OCI-LY7 (cell line): ENCODE results near the gene DKK3. TPM values are rescaled to one million over a fixed set of nuclear protein-coding genes. Genes with fewer than 3 reads are reported as not detected.

Experiments used
- BruUV-seq: library from RNA; stranded (reverse); fragments of 400-500 nt; replicated peaks from 2 replicates; lab custom pipeline; 2021; lab: Mats Ljungman, UMichigan
- CTCF ChIA-PET: fragments of 300-600 bp; sonication (Branson Sonifier 250); formaldehyde crosslinking; loops from one replicate; lab custom pipeline; 2022; ENCODE audit warnings: antibody characterized with exemption; ENCODE audit not compliant: unreplicated experiment; lab: Charles Lee
- POLR2A ChIA-PET: fragments of 300-600 bp; sonication (Branson Sonifier 250); formaldehyde crosslinking; loops from one replicate; lab custom pipeline; 2022; ENCODE audit warnings: antibody characterized with exemption; lab: Charles Lee
- DNase-seq: peaks from one replicate; pipeline ENCODE4 v3.0.0-alpha.2; 2015; ENCODE audit warnings: low spot score
- H2AFZ ChIP-seq: fragments of 200-600 bp; sonication (generic), shearing (Covaris generic); 2 replicates; pipeline ENCODE4 v1.6.1; 2014; ENCODE audit warnings: mild to moderate bottlenecking, antibody characterized with exemption, low read length, moderate library complexity
- H3K27ac ChIP-seq: fragments of 200-600 bp; sonication (generic); 2 replicates; pipeline ENCODE4 v1.5.1; 2014; ENCODE audit warnings: mixed run types, low read depth, mild to moderate bottlenecking, moderate library complexity, low read length, inconsistent platforms; ENCODE audit not compliant: poor library complexity, severe bottlenecking
- H3K36me3 ChIP-seq: fragments of 200-600 bp; sonication (generic); 2 replicates; pipeline ENCODE4 v1.6.1; 2014; ENCODE audit warnings: mild to moderate bottlenecking, antibody characterized with exemption, low read length, moderate library complexity, mixed read lengths; ENCODE audit not compliant: insufficient read depth
- H3K4me1 ChIP-seq: fragments of 200-600 bp; sonication (generic); 2 replicates; pipeline ENCODE4 v1.5.1; 2014; ENCODE audit warnings: mild to moderate bottlenecking, low read length; ENCODE audit not compliant: insufficient read depth, poor library complexity, severe bottlenecking
- H3K4me2 ChIP-seq: fragments of 200-600 bp; sonication (generic); 2 replicates; pipeline ENCODE4 v1.6.1; 2014; ENCODE audit warnings: mild to moderate bottlenecking, low read length
- H3K4me3 ChIP-seq: fragments of 200-600 bp; sonication (generic); 2 replicates; pipeline ENCODE4 v1.5.1; 2014; ENCODE audit warnings: mild to moderate bottlenecking, low read depth, low read length; ENCODE audit not compliant: poor library complexity, severe bottlenecking
- H3K79me2 ChIP-seq: fragments of 200-600 bp; sonication (generic); 2 replicates; pipeline ENCODE4 v1.6.1; 2016; ENCODE audit warnings: low read depth, mild to moderate bottlenecking, low read length, moderate library complexity, mixed read lengths; ENCODE audit not compliant: insufficient read depth
- H3K9me2 ChIP-seq: fragments of 200-600 bp; sonication (generic); 2 replicates; pipeline ENCODE4 v1.6.1; 2016; ENCODE audit warnings: mild to moderate bottlenecking, low read length, mixed read lengths; ENCODE audit not compliant: insufficient read depth
- H3K9me3 ChIP-seq: fragments of 200-600 bp; sonication (generic); 2 replicates; pipeline ENCODE4 v1.6.1; 2014; ENCODE audit warnings: mild to moderate bottlenecking, mixed run types, low read length, mixed read lengths
- H4K20me1 ChIP-seq: fragments of 200-600 bp; sonication (generic); 2 replicates; pipeline ENCODE4 v1.6.1; 2014; ENCODE audit warnings: mild to moderate bottlenecking, antibody characterized with exemption, low read length, moderate library complexity, mixed read lengths; ENCODE audit not compliant: insufficient read depth
- EZH2phosphoT487 ChIP-seq: fragments of 200-600 bp; sonication (generic); IDR thresholded peaks from 2 replicates; pipeline ENCODE4 v1.6.1; 2018; ENCODE audit warnings: low read depth, borderline replicate concordance, mild to moderate bottlenecking, mixed run types, antibody characterized with exemption, low read length, moderate library complexity, mixed read lengths
- intact Hi-C: fragments of 100-400 bp; cut with micrococcal nuclease; formaldehyde crosslinking; loops from one replicate; pipeline ENCODE4 v1.10.0; 2022; ENCODE audit not compliant: unreplicated experiment
- total RNA-seq, 2 experiments: library from RNA; depleted of rRNA in 1 of 2; stranded (reverse); fragments of >200 nt in 1 of 2; shearing (Covaris generic) in 1 of 2; gene quantifications; 2 replicates each; pipeline ENCODE4 v1.2.3, GENCODE V29; 2014 to 2022
- TF ChIP-seq, protein P1 (sequence below): fragments of 200-600 bp; sonication (generic); conservative IDR thresholded peaks from 2 replicates; pipeline ENCODE4 v1.5.1; 2014; ENCODE audit warnings: mild to moderate bottlenecking, antibody characterized with exemption, low read length, moderate library complexity, mixed read lengths

Gene DKK3
- total RNA-seq, 2 experiments from 2014 or later, result not detected

DNA sequence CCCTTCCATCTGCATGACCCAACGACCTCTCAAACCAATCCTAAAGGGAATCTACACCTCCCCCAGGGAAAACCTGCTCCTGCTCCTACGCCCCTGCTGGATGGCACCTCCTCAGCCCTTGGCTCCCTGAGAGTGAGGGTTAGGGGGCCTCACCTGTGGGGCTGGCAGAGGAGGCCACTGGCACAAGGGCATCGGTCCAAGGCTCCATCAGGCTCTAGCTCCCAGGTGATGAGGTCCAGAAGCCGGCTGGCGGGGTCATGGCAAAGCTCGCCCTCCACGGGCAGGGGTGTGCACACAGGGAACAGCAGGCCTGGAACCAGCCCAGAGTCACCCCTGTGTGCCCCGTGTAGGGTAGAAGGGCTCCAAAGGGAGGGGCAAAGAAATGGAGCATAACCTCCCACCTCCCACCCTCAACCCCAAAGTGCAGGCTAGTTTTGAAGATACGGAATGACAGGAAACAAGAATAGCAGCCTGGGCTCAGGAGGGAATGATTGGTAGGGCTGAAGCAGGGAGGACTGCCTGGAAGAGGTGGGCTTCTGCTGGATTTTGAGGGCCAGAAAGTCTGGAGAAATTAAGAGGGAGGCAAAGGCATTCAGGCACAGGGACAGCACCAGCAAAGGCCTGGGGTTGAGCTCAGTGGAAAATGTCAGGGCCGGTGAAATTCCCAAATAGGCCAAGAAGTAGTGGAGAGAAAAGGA, 42.6 kb downstream of the DKK3 start:
- no TSS peak for BruUV-seq
- H3K9me2 ChIP-seq, result no peaks in the 10 kb centered on the region
- CTCF ChIA-PET, result no interaction called here
- no peaks in the 10 kb centered on the region for H4K20me1 ChIP-seq
- no peak overlapping the region for H3K4me2 ChIP-seq
- H3K4me1 ChIP-seq, result no peaks in the 10 kb centered on the region
- no peak overlapping the region for H2AFZ ChIP-seq
- H3K79me2 ChIP-seq, result no peaks in the 10 kb centered on the region
- H3K36me3 ChIP-seq, result no peaks in the 10 kb centered on the region
- H3K27ac ChIP-seq, result no peak overlapping the region
- no peaks in the 10 kb centered on the region for H3K9me3 ChIP-seq
- DNase-seq, result no peak
- no peak overlapping the region for H3K4me3 ChIP-seq
- TF ChIP-seq EZH2phosphoT487, result no peak
- TF ChIP-seq, protein P1, sequence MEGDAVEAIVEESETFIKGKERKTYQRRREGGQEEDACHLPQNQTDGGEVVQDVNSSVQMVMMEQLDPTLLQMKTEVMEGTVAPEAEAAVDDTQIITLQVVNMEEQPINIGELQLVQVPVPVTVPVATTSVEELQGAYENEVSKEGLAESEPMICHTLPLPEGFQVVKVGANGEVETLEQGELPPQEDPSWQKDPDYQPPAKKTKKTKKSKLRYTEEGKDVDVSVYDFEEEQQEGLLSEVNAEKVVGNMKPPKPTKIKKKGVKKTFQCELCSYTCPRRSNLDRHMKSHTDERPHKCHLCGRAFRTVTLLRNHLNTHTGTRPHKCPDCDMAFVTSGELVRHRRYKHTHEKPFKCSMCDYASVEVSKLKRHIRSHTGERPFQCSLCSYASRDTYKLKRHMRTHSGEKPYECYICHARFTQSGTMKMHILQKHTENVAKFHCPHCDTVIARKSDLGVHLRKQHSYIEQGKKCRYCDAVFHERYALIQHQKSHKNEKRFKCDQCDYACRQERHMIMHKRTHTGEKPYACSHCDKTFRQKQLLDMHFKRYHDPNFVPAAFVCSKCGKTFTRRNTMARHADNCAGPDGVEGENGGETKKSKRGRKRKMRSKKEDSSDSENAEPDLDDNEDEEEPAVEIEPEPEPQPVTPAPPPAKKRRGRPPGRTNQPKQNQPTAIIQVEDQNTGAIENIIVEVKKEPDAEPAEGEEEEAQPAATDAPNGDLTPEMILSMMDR, result no peak
- POLR2A ChIA-PET, result no interaction called here
- intact Hi-C loops, result loop anchor here (2.0 kb wide), 1 partner anchor 167 kb away; no protein-coding TSS in a partner anchor

DNA sequence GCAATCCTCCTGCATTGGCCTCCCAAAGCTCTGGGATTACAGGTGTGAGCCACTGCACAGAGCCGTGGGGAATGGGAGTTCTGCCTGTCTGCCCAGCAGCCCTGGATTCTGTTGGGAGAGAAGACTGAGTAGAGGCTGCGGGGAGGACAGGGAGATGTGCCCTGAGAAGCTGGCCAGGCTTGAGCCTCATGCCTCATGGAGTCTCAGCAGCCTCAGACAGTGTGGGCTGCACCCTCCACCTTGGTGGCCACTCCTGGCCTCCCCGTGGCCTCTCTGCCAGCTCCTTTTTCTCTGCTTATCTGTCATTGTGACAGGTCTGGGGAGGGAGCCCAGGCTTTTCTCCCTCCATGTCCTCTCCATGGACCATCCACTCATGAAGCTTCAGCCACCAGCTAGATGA, 43.2 kb downstream of the DKK3 start:
- intact Hi-C loops, result no loop called here
- no peaks in the 10 kb centered on the region for H4K20me1 ChIP-seq
- no TSS peak for BruUV-seq

DNA sequence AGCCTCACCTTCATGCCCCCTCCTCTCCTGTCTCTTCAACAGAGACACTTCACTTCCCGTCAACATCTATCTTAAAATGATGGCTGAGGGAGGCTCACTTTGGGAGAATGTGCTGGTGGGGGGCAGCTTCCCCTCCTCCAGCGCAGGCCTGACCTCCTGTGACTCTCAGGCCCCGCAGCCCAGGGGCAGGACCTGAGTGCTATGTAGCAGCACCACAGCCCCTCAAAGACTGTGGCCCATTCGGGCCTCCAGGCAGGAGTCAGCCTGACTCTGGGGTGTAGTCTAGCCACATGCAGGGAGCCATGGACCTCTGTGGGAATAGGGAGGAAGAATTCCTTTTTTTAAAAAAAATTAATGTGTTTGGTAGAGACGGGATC, 43.7 kb downstream of the DKK3 start:
- Histone ChIP-seq H2AFZ (no peak overlapping the region), H3K9me2 (no peaks in the 10 kb centered on the region), H3K79me2 (no peaks in the 10 kb centered on the region), H3K4me1 (no peaks in the 10 kb centered on the region), H3K36me3 (no peaks in the 10 kb centered on the region), H3K9me3 (no peaks in the 10 kb centered on the region), H3K27ac (no peak overlapping the region), H4K20me1 (no peaks in the 10 kb centered on the region), H3K4me2 (no peak overlapping the region), H3K4me3 (no peak overlapping the region)
- intact Hi-C loops, result no loop called here
- TF ChIP-seq, protein P1, result no peak
- TF ChIP-seq EZH2phosphoT487, result no peak
- POLR2A ChIA-PET, result no interaction called here
- DNase-seq, result no peak
- no TSS peak for BruUV-seq
- CTCF ChIA-PET, result no interaction called here

More for the DNA sequence above, 43.2 kb downstream of the DKK3 start:
- H3K79me2 ChIP-seq, result no peaks in the 10 kb centered on the region
- no peaks in the 10 kb centered on the region for H3K36me3 ChIP-seq
- TF ChIP-seq, protein P1, result no peak
- TF ChIP-seq EZH2phosphoT487, result no peak
- H3K4me2 ChIP-seq, result no peak overlapping the region
- H3K4me1 ChIP-seq, result no peaks in the 10 kb centered on the region
- H3K27ac ChIP-seq, result no peak overlapping the region
- no peaks in the 10 kb centered on the region for H3K9me2 ChIP-seq
- ChIA-PET POLR2A (no interaction called here), CTCF (no interaction called here)
- no peak for DNase-seq
- H3K9me3 ChIP-seq, result no peaks in the 10 kb centered on the region
- H3K4me3 ChIP-seq, result no peak overlapping the region
- H2AFZ ChIP-seq, result no peak overlapping the region
